ENCODE results near the gene SEPSECS.

Gene SEPSECS

GRCh38 chr4:25129917-25130316 lies 30.3 kb downstream of the SEPSECS start:
- H3K4me3 ChIP-seq (ENCODE audit: low read depth, low read length): no peak overlapping the region
- in situ Hi-C loops (cut with HindIII; ENCODE audit: low sequenced_read_pairs): no loop called here
- TF ChIP-seq, protein P1, sequence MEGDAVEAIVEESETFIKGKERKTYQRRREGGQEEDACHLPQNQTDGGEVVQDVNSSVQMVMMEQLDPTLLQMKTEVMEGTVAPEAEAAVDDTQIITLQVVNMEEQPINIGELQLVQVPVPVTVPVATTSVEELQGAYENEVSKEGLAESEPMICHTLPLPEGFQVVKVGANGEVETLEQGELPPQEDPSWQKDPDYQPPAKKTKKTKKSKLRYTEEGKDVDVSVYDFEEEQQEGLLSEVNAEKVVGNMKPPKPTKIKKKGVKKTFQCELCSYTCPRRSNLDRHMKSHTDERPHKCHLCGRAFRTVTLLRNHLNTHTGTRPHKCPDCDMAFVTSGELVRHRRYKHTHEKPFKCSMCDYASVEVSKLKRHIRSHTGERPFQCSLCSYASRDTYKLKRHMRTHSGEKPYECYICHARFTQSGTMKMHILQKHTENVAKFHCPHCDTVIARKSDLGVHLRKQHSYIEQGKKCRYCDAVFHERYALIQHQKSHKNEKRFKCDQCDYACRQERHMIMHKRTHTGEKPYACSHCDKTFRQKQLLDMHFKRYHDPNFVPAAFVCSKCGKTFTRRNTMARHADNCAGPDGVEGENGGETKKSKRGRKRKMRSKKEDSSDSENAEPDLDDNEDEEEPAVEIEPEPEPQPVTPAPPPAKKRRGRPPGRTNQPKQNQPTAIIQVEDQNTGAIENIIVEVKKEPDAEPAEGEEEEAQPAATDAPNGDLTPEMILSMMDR (IDR thresholded peaks at IDR 0.05; ENCODE audit: low read depth, low read length, missing control alignments): no peak
- peak; percentile 35 for DNase-seq (ENCODE audit: low read depth)

- TF ChIP-seq, protein P1 (IDR thresholded peaks at IDR 0.05; ENCODE audit: low read depth, low read length, missing control alignments): no peak
- in situ Hi-C loops (cut with HindIII; ENCODE audit: low sequenced_read_pairs): no loop called here
- no peak overlapping the region for H3K4me3 ChIP-seq (ENCODE audit: low read depth, low read length)
- peak; percentile 31 for DNase-seq (ENCODE audit: low read depth)
Observed at GRCh38 chr4:25128671-25129070, 31.6 kb downstream of the SEPSECS start.

- in situ Hi-C loops (cut with HindIII; ENCODE audit: low sequenced_read_pairs): no loop called here
Observed at GRCh38 chr4:25123236-25123635, 37.0 kb downstream of the SEPSECS start.

DNA sequence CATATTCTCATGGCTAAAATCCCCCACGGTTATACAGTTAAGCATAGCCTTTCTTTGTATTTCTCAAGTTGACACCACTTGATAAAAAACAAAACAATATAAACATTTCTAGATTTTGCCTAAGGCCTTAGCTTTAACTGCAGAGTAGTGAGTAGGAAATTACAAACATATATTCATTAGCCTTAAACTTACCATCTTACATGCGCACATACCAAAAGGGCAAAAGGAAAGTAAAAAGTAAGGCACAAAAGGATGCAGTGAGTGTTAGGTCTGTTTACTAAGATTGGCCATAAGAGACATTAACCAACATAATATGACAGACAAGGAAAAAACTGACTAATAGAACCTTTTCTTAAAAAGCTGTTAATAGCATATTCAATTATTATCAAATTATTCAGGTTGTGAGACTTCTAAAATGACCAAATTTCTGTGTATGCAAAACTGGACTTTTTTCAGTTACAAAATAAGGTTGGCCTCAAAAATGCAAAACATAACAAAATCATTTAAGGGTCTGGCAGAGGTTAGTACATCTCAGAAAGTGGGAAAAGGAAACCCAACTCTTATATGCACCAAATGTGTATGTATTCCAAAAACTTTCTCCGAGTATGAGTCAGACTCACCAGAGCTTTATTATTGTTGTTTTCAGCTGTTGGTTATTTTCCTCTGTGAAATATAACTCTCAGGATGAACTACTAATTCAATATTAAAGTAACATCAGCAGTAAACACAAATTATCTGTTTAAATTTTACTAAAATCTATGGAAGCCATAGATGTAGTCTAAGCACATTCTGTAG lies 39.9 kb downstream of the SEPSECS start:
- no peak overlapping the region for H3K4me3 ChIP-seq (ENCODE audit: low read depth, low read length)
- no peak for DNase-seq (ENCODE audit: low read depth)
- TF ChIP-seq, protein P1 (IDR thresholded peaks at IDR 0.05; ENCODE audit: low read depth, low read length, missing control alignments): no peak
- in situ Hi-C loops (cut with HindIII; ENCODE audit: low sequenced_read_pairs): no loop called here

More at GRCh38 chr4:25123236-25123635, 37.0 kb downstream of the SEPSECS start:
- H3K4me3 ChIP-seq (ENCODE audit: low read depth, low read length): no peak overlapping the region
- DNase-seq (ENCODE audit: low read depth): no peak
- TF ChIP-seq, protein P1 (IDR thresholded peaks at IDR 0.05; ENCODE audit: low read depth, low read length, missing control alignments): no peak

GRCh38 chr4:25117716-25118472 lies 42.4 kb downstream of the SEPSECS start:
- TF ChIP-seq, protein P1 (IDR thresholded peaks at IDR 0.05; ENCODE audit: low read depth, low read length, missing control alignments): no peak
- no peak for DNase-seq (ENCODE audit: low read depth)
- no peak overlapping the region for H3K4me3 ChIP-seq (ENCODE audit: low read depth, low read length)
- in situ Hi-C loops (cut with HindIII; ENCODE audit: low sequenced_read_pairs): no loop called here

DNA sequence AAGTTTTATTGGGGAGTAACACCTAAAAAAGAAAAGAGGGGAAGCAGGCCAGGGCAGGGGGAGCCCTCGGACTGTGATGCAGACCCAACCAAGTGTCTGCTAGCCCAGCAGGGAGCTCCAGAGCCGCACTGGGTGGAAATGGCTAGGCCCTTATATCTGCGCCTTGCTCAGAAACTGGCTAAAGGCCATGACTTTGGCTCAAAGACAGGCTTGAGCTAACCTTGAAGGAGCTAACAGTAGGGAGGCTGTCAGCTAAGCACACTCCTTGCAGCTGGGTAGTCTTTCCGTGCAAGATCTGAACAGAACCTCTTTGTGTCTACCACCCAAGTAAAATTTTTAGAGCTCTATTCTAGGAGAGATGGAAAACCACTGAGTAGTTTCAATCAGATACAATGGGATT lies 43.0 kb downstream of the SEPSECS start:
- H3K4me3 ChIP-seq (ENCODE audit: low read depth, low read length): no peak overlapping the region
- in situ Hi-C loops (cut with HindIII; ENCODE audit: low sequenced_read_pairs): no loop called here
- DNase-seq (ENCODE audit: low read depth): no peak
- TF ChIP-seq, protein P1 (IDR thresholded peaks at IDR 0.05; ENCODE audit: low read depth, low read length, missing control alignments): no peak

Measured in astrocyte of the cerebellum (primary cell).